SK-N-SH (cell line): ENCODE measurements around the gene RBBP5. TPM values are rescaled to one million over a fixed set of nuclear protein-coding genes. Genes with fewer than 3 reads are reported as not detected.
"Not testable (repeated sequence)": the region's sequence is repeated elsewhere in the genome, so short reads cannot be mapped to it uniquely, and the experiment has no call there.

ENCODE experiments used
- CTCF ChIA-PET: fragments of 300-600, 350-600 bp; formaldehyde crosslinking; extraction: SDS; loops from one replicate; lab custom pipeline; 2021; lab: Yijun Ruan, JAX
- POLR2A ChIA-PET: fragments of 350-600 bp; sonication (Branson Sonifier 250); formaldehyde crosslinking; extraction: SDS; loops from one replicate; lab custom pipeline; 2020; ENCODE audit warnings: antibody characterized with exemption, inconsistent platforms; lab: Yijun Ruan, JAX
- DNase-seq: peaks from one replicate; pipeline ENCODE4 v3.0.0; 2012
- H2AFZ ChIP-seq: fragments of 200-600 bp; sonication (generic); 2 replicates; pipeline ENCODE4 v1.8.1; 2016; ENCODE audit warnings: antibody characterized with exemption, mild to moderate bottlenecking, low read depth
- H3F3A ChIP-seq: fragments of 200-600 bp; sonication (generic); replicated peaks from 2 replicates; pipeline ENCODE3; 2016; ENCODE audit warnings: antibody characterized with exemption, mild to moderate bottlenecking; ENCODE audit not compliant: insufficient read depth
- H3K27ac ChIP-seq, 2 experiments: fragments of 200-500 bp in 1 of 2; fragments of 200-600 bp in 1 of 2; sonication (Bioruptor generic) in 1 of 2; sonication (generic), shearing (Covaris generic) in 1 of 2; 2 replicates each; pipeline versions ENCODE4 v1.5.1 to v1.6.1; 2014 to 2016; ENCODE audit warnings: low read depth in 2 of 2, inconsistent platforms in 1 of 2, low read length in 1 of 2, mild to moderate bottlenecking in 1 of 2, mixed read lengths in 1 of 2
- H3K27me3 ChIP-seq: fragments of 200-600 bp; sonication (generic), shearing (Covaris generic); 2 replicates; pipeline ENCODE4 v1.6.1; 2016; ENCODE audit warnings: mixed run types; ENCODE audit not compliant: insufficient read depth
- H3K36me3 ChIP-seq, 2 experiments: fragments of 200-500 bp in 1 of 2; fragments of 200-600 bp in 1 of 2; sonication (Bioruptor generic) in 1 of 2; sonication (generic) in 1 of 2; replicated peaks in 1 of 2; 2 replicates each; pipeline versions ENCODE3 to v1.5.1; 2014 to 2016; ENCODE audit warnings: low read length in 1 of 2, mild to moderate bottlenecking in 1 of 2; ENCODE audit not compliant: insufficient read depth in 2 of 2, control insufficient read depth in 1 of 2
- H3K4me1 ChIP-seq, 2 experiments: fragments of 200-500 bp in 1 of 2; fragments of 200-600 bp in 1 of 2; sonication (Bioruptor generic) in 1 of 2; sonication (generic), shearing (Covaris generic) in 1 of 2; 2 replicates each; pipeline versions ENCODE4 v1.5.1 to v1.6.1; 2014 to 2016; ENCODE audit warnings: low read depth in 1 of 2, low read length in 1 of 2, mixed run types in 1 of 2; ENCODE audit not compliant: insufficient read depth in 2 of 2, control insufficient read depth in 1 of 2
- H3K4me2 ChIP-seq: fragments of 200-600 bp; sonication (generic), shearing (Covaris generic); 2 replicates; pipeline ENCODE4 v1.6.1; 2017; ENCODE audit warnings: mixed run types
- H3K4me3 ChIP-seq, 2 experiments: fragments of 200-500 bp in 1 of 2; fragments of 200-600 bp in 1 of 2; sonication (Bioruptor generic) in 1 of 2; sonication (generic), shearing (Covaris generic) in 1 of 2; 2 replicates each; pipeline versions ENCODE4 v1.5.1 to v1.8.1; 2014 to 2016; ENCODE audit warnings: low read depth in 2 of 2, inconsistent platforms in 1 of 2, low read length in 1 of 2, mild to moderate bottlenecking in 1 of 2, mixed read lengths in 1 of 2, moderate library complexity in 1 of 2
- H3K79me2 ChIP-seq: fragments of 200-600 bp; sonication (generic); 2 replicates; pipeline ENCODE4 v1.8.1; 2017; ENCODE audit warnings: mild to moderate bottlenecking; ENCODE audit not compliant: insufficient read depth
- H3K9ac ChIP-seq: fragments of 200-600 bp; sonication (generic); 2 replicates; pipeline ENCODE4 v1.6.1; 2017; ENCODE audit warnings: mixed run types
- H3K9me2 ChIP-seq: fragments of 200-600 bp; sonication (generic); 2 replicates; pipeline ENCODE4 v1.6.1; 2017; ENCODE audit warnings: mixed run types
- H3K9me3 ChIP-seq: fragments of 200-600 bp; sonication (generic); 2 replicates; pipeline ENCODE4 v1.6.1; 2017; ENCODE audit warnings: mixed run types, mild to moderate bottlenecking, moderate library complexity
- H4K20me1 ChIP-seq: fragments of 200-600 bp; sonication (generic); 2 replicates; pipeline ENCODE4 v1.6.1; 2017; ENCODE audit warnings: mild to moderate bottlenecking, mixed run types; ENCODE audit not compliant: insufficient read depth
- CHD2 ChIP-seq: fragments of 150-350 bp; IDR thresholded peaks from 2 replicates; pipeline ENCODE4 v1.6.1; 2018; ENCODE audit warnings: low read length; ENCODE audit not compliant: partially characterized antibody
- GABPA ChIP-seq: IDR thresholded peaks from 2 replicates; pipeline ENCODE4 v1.4.0; 2012; ENCODE audit warnings: low read depth, mild to moderate bottlenecking
- MXI1 ChIP-seq: IDR thresholded peaks from 2 replicates; pipeline ENCODE4 v1.6.1; 2012; ENCODE audit warnings: mild to moderate bottlenecking, low read depth, low read length, improper control_type of control experiment
- NRF1 ChIP-seq: IDR thresholded peaks from 2 replicates; pipeline ENCODE4 v1.6.1; 2012; ENCODE audit warnings: low read depth, mild to moderate bottlenecking, low read length
- SMC3 ChIP-seq: IDR thresholded peaks from 2 replicates; pipeline ENCODE4 v1.6.1; 2012; ENCODE audit warnings: low read depth, low read length, improper control_type of control experiment
- WGBS: methylation state at CpG from one replicate; pipeline ENCODE4 v1.1.6; 2017; ENCODE audit warnings: low lambda C conversion rate; 5-methylcytosine and 5-hydroxymethylcytosine counted together
- polyA plus RNA-seq, 3 experiments: library from polyadenylated mRNA; depleted of rRNA; stranded (reverse); fragments of >200 nt; gene quantifications; 2 replicates each; pipeline ENCODE4 v1.2.3, GENCODE V29; 2012

RBBP5 gene
- polyA plus RNA-seq, 1 of the 3 experiments (the other 2 are of a cell fraction) = 5.7 TPM

- no peaks in the 10 kb centered on the region for H4K20me1 ChIP-seq
- H3K9ac ChIP-seq = no peak overlapping the region
- no peak overlapping the region for H3K4me3 ChIP-seq
- H3K79me2 ChIP-seq = no peaks in the 10 kb centered on the region
- H3K27me3 ChIP-seq = no peaks in the 10 kb centered on the region
- H3K27ac ChIP-seq = no peak overlapping the region
- H2AFZ ChIP-seq = no peak overlapping the region
- no peaks in the 10 kb centered on the region for H3K4me1 ChIP-seq
- POLR2A ChIA-PET = no interaction called here
- H3K9me2 ChIP-seq = no peaks in the 10 kb centered on the region
- H3K9me3 ChIP-seq = 0 out of 2 replicates have a peak, but pooled peaks cover 3% of the 10 kb centered on the region
- CTCF ChIA-PET = interaction anchor here (0.9 to 2.2 kb wide), 7 partner anchors 14 to 434 kb away, joined by 3 to 11 read pairs (median 3); no protein-coding TSS in a partner anchor
- H3K36me3 ChIP-seq = peaks cover 50 to 72% of the 10 kb centered on the region in 2 experiments
- H3K4me2 ChIP-seq = no peak overlapping the region
- DNase-seq = no peak
- no peaks in the 10 kb centered on the region for H3F3A ChIP-seq
- 91% methylated on average over 2 of the region's 2 CpGs for WGBS
- TF ChIP-seq CHD2 (no peak), NRF1 (no peak), MXI1 (no peak), GABPA (no peak)
Observed at GRCh38 chr1:205158048-205158616, 36.4 kb upstream of the RBBP5 start.

DNA sequence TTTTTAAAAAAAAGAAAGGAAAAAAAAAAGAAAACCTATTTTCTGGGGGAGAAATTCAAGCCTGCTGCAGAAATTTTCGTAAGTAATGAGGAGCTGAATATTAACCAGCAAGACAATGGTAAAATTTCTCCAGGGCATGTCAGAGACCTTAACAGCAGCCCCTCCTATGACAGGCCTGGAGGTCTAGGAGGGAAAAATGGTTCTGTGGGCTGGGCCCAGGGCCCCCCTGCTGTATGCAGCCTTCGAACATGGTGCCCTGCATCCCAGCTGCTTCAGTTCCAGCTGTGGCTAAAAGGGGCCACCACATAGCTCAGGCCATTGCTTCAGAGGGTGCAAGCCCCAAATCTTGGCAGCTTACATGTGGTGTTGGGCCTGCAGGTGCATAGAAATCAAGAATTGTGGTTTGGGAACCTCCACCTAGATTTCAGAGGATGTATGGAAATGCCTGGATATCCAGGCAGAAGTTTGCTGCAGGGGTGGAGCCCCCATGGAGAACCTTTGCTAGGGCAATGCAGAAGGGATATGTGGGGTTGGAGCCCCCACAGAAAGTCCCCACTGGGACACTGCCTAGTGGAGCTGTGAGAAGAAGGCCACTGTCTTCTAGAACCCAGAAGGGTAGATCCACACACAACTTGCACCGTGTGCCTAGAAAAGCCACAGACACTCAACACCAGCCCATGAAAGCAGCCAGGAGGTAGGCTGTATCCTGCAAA, 34.0 kb upstream of the RBBP5 start:
- H3K27ac ChIP-seq, H3K4me1 ChIP-seq, H3K9me3 ChIP-seq, H3K9ac ChIP-seq, H4K20me1 ChIP-seq, H3K4me3 ChIP-seq, H3F3A ChIP-seq, DNase-seq, H3K9me2 ChIP-seq, H3K4me2 ChIP-seq, POLR2A ChIA-PET, H3K79me2 ChIP-seq, H2AFZ ChIP-seq, H3K27me3 ChIP-seq: not testable (repeated sequence)
- H3K36me3 ChIP-seq = peaks cover 44 to 64% of the 10 kb centered on the region in 2 experiments
- 97% methylated on average over 3 of the region's 3 CpGs for WGBS
- CTCF ChIA-PET = interaction anchor here (0.8 to 1.2 kb wide), 2 partner anchors 15 to 100 kb away, joined by 3 to 8 read pairs; no protein-coding TSS in a partner anchor

- Histone ChIP-seq H3K9me3 (0 out of 2 replicates have a peak, but pooled peaks cover 3% of the 10 kb centered on the region), H3K79me2 (no peaks in the 10 kb centered on the region), H3K27ac (no peak overlapping the region), H2AFZ (no peak overlapping the region), H3K4me3 (no peak overlapping the region), H3K4me1 (no peaks in the 10 kb centered on the region; a peak in 1 of 4 replicates), H4K20me1 (no peaks in the 10 kb centered on the region), H3F3A (peaks cover 10% of the 10 kb centered on the region), H3K9me2 (no peaks in the 10 kb centered on the region), H3K9ac (no peak overlapping the region), H3K4me2 (no peak overlapping the region), H3K36me3 (peaks cover 46 to 48% of the 10 kb centered on the region in 2 experiments), H3K27me3 (no peaks in the 10 kb centered on the region)
- no peak for DNase-seq
- no peak for TF ChIP-seq SMC3
- ChIA-PET POLR2A (no interaction called here), CTCF (interaction anchor here (1.2 to 5.0 kb wide), 2 partner anchors 12 to 31 kb away, joined by 3 to 33 read pairs; partner anchors contain the start of gene RBBP5)
- 97% methylated on average over 4 of the region's 4 CpGs for WGBS
Observed at GRCh38 chr1:205152505-205152904, 30.7 kb upstream of the RBBP5 start.
